ENCODE results near the gene CEP112.

Gene CEP112

DNA sequence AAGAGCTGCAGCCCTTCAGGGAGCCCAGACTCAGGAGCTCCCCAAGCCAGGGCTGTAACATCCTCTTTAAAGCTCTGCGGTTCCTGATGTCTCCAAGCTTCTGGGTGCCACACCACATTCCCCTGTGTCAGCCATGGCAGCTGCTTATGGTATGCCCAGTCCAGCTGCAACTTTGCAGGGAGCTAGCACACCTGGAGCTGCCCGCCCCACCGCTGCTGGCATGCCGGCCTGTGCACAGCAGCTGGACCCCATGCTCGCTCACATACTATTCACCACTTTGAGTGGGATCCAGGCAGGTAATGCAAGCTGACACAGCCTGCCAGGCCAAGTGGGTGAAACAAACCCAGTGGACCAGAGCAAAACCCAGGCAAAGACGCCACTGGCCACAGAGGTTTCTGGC, 324.9 kb downstream of the CEP112 start:
- no peak overlapping the region for H3K9ac ChIP-seq (ENCODE audit: low read length)
- no peaks in the 10 kb centered on the region for H3K36me3 ChIP-seq (replicated peaks; ENCODE audit: insufficient read depth, low read length)
- no peak for DNase-seq
- H3F3A ChIP-seq (ENCODE audit: insufficient read depth, low read length) = no peaks in the 10 kb centered on the region
- H3K9me2 ChIP-seq (replicated peaks; ENCODE audit: insufficient read depth, low read length) = no peaks in the 10 kb centered on the region
- peaks cover 12% of the 10 kb centered on the region for H3K4me1 ChIP-seq (ENCODE audit: low read length)
- H3K4me2 ChIP-seq (ENCODE audit: low read depth, low read length) = no peak overlapping the region
- H3K4me3 ChIP-seq (ENCODE audit: low read length) = no peak overlapping the region
- no peak overlapping the region for H3K27ac ChIP-seq (ENCODE audit: low read length)
- no peaks in the 10 kb centered on the region for H4K20me1 ChIP-seq (ENCODE audit: insufficient read depth, low read length)
- no peak overlapping the region for H2AFZ ChIP-seq (ENCODE audit: low read length)
- no peaks in the 10 kb centered on the region for H3K27me3 ChIP-seq (replicated peaks; ENCODE audit: insufficient read depth, low read length)
- no peaks in the 10 kb centered on the region for H3K79me2 ChIP-seq (ENCODE audit: low read length)
- no peaks in the 10 kb centered on the region for H3K9me3 ChIP-seq (replicated peaks; ENCODE audit: insufficient read depth, low read length)
- TF ChIP-seq EZH2phosphoT487 (IDR thresholded peaks at IDR 0.05; ENCODE audit: low read length) = no peak
- TF ChIP-seq, protein P1, sequence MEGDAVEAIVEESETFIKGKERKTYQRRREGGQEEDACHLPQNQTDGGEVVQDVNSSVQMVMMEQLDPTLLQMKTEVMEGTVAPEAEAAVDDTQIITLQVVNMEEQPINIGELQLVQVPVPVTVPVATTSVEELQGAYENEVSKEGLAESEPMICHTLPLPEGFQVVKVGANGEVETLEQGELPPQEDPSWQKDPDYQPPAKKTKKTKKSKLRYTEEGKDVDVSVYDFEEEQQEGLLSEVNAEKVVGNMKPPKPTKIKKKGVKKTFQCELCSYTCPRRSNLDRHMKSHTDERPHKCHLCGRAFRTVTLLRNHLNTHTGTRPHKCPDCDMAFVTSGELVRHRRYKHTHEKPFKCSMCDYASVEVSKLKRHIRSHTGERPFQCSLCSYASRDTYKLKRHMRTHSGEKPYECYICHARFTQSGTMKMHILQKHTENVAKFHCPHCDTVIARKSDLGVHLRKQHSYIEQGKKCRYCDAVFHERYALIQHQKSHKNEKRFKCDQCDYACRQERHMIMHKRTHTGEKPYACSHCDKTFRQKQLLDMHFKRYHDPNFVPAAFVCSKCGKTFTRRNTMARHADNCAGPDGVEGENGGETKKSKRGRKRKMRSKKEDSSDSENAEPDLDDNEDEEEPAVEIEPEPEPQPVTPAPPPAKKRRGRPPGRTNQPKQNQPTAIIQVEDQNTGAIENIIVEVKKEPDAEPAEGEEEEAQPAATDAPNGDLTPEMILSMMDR (IDR thresholded peaks at IDR 0.05; ENCODE audit: low read length) = no peak
- no peak for TF ChIP-seq EZH2 (optimal IDR thresholded peaks at IDR 0.05; ENCODE audit: low read depth, low read length)

DNA sequence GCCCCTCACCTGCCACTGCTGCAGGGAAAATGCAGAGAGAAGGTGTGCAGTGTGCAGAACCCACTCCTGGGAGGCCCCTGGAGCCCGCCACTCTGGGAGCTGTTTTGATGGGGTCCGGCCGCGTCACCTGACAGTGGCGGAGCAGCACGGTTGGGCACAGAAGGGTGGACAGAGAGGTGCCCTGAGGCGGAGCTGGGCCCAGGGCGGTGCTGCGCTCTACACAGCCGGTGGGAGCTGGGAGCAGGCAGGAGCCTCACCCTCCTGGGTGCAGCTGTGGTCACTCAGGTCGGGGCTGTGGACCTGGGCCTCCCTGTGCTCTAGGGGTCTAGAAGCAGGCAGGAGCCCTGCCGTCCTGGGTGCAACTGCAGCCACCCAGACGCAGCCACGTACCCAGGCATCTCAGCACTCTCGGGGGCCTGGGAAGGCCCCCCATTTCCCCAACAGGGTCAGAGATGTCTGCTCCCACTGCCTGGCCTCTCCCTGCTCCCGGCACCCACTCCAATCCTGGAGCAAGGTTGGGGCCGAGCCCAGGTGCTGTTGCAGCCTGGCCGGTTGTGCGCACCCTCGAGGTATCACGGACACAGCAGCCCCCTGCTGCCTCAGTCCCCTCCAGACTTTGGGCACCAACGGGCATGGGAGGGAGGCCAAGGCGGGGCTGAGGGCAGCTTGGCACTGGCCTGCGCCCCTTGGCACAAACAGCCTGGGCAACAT, 326.1 kb downstream of the CEP112 start:
- Histone ChIP-seq H3K36me3 (replicated peaks; ENCODE audit: insufficient read depth, low read length) (no peaks in the 10 kb centered on the region), H3K4me2 (ENCODE audit: low read depth, low read length) (no peak overlapping the region), H3K9ac (ENCODE audit: low read length) (no peak overlapping the region), H3F3A (ENCODE audit: insufficient read depth, low read length) (no peaks in the 10 kb centered on the region), H3K27me3 (replicated peaks; ENCODE audit: insufficient read depth, low read length) (no peaks in the 10 kb centered on the region), H3K4me3 (ENCODE audit: low read length) (no peak overlapping the region), H2AFZ (ENCODE audit: low read length) (no peak overlapping the region), H3K9me2 (replicated peaks; ENCODE audit: insufficient read depth, low read length) (no peaks in the 10 kb centered on the region), H3K4me1 (ENCODE audit: low read length) (peaks cover 12% of the 10 kb centered on the region), H3K9me3 (replicated peaks; ENCODE audit: insufficient read depth, low read length) (no peaks in the 10 kb centered on the region; the same call in 1 of the 2 replicates), H3K27ac (ENCODE audit: low read length) (no peak overlapping the region), H3K79me2 (ENCODE audit: low read length) (no peaks in the 10 kb centered on the region), H4K20me1 (ENCODE audit: insufficient read depth, low read length) (no peaks in the 10 kb centered on the region)
- TF ChIP-seq EZH2phosphoT487 (IDR thresholded peaks at IDR 0.05; ENCODE audit: low read length) (no peak), EZH2 (optimal IDR thresholded peaks at IDR 0.05; ENCODE audit: low read depth, low read length) (no peak)
- TF ChIP-seq, protein P1 (IDR thresholded peaks at IDR 0.05; ENCODE audit: low read length) = no peak
- no peak for DNase-seq

DNA sequence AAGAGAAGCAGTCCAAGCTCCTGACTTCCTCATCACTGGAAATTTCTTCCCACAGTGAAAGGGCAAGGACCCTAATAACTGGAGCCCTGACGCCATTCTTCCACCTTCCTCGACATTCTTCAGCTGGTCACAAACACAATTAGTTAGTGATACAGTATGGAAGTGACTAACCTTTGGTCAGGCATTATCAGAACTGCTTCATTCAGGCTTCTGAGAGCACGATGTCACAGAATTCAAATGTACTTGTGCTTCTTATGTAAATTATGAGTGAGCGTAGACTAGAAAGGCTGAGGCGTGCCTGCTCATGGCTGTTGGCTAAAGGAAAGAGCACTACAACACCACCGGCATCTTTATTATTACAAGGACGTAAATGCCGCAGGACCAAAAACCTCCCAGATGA, 327.5 kb downstream of the CEP112 start:
- no peak overlapping the region for H3K9ac ChIP-seq (ENCODE audit: low read length)
- H3K4me2 ChIP-seq (ENCODE audit: low read depth, low read length) = no peak overlapping the region
- DNase-seq = no peak
- no peaks in the 10 kb centered on the region for H3K9me2 ChIP-seq (replicated peaks; ENCODE audit: insufficient read depth, low read length)
- H3F3A ChIP-seq (ENCODE audit: insufficient read depth, low read length) = no peaks in the 10 kb centered on the region
- peaks cover 12% of the 10 kb centered on the region for H3K4me1 ChIP-seq (ENCODE audit: low read length)
- H3K27ac ChIP-seq (ENCODE audit: low read length) = no peak overlapping the region
- TF ChIP-seq EZH2phosphoT487 (IDR thresholded peaks at IDR 0.05; ENCODE audit: low read length) (no peak), EZH2 (optimal IDR thresholded peaks at IDR 0.05; ENCODE audit: low read depth, low read length) (no peak)
- TF ChIP-seq, protein P1 (IDR thresholded peaks at IDR 0.05; ENCODE audit: low read length) = no peak
- H3K79me2 ChIP-seq (ENCODE audit: low read length) = no peaks in the 10 kb centered on the region
- H4K20me1 ChIP-seq (ENCODE audit: insufficient read depth, low read length) = no peaks in the 10 kb centered on the region
- H3K36me3 ChIP-seq (replicated peaks; ENCODE audit: insufficient read depth, low read length) = no peaks in the 10 kb centered on the region
- H2AFZ ChIP-seq (ENCODE audit: low read length) = no peak overlapping the region
- H3K4me3 ChIP-seq (ENCODE audit: low read length) = no peak overlapping the region
- H3K9me3 ChIP-seq (replicated peaks; ENCODE audit: insufficient read depth, low read length) = no peaks in the 10 kb centered on the region; the same call in 1 of the 2 replicates
- no peaks in the 10 kb centered on the region for H3K27me3 ChIP-seq (replicated peaks; ENCODE audit: insufficient read depth, low read length)

Data from MM.1S (cell line).